Breast epithelium (tissue), 4 donors: ENCODE results near the gene IFITM1. TPM values are rescaled to one million over a fixed set of nuclear protein-coding genes. Genes with fewer than 3 reads are reported as not detected.

Experiments
- DNase-seq, 2 donors: peaks; one replicate each; pipeline ENCODE4 v3.0.0-alpha.2; 2019; ENCODE audit warnings: low spot score in 2 of 2
- H3K27ac ChIP-seq, 2 donors: fragments of 200-600 bp; sonication (generic) in 1 of 2; one replicate each; pipeline ENCODE4 v1.5.1; 2016 to 2019; ENCODE audit warnings: mild to moderate bottlenecking in 1 of 2
- H3K27me3 ChIP-seq, 2 donors: fragments of 200-600 bp; sonication (generic) in 1 of 2; one replicate each; pipeline versions ENCODE4 v1.5.1 to v1.6.0; 2017 to 2019; ENCODE audit warnings: control low read depth in 1 of 2, mild to moderate bottlenecking in 1 of 2
- H3K36me3 ChIP-seq: fragments of 200-600 bp; one replicate; pipeline ENCODE4 v1.5.1; 2019
- H3K4me1 ChIP-seq, 2 donors: fragments of 200-600 bp; sonication (generic); one replicate each; pipeline ENCODE4 v1.5.1; 2016 to 2019; ENCODE audit warnings: control low read depth in 1 of 2
- H3K4me3 ChIP-seq, 3 donors: fragments of 200-600 bp; sonication (generic); 1 replicate in 2 of 3; 2 replicates in 1 of 3; pipeline ENCODE4 v1.5.1; 2016 to 2019; ENCODE audit warnings: mild to moderate bottlenecking in 3 of 3, moderate library complexity in 2 of 3
- H3K9me3 ChIP-seq, 2 donors: fragments of 200-600 bp; sonication (generic) in 1 of 2; one replicate each; pipeline ENCODE4 v1.5.1; 2016 to 2019; ENCODE audit warnings: control low read depth in 1 of 2
- POLR2A ChIP-seq: fragments of 450-650 bp; IDR thresholded peaks from one replicate; pipeline ENCODE4 v1.6.1; 2016; ENCODE audit warnings: antibody characterized with exemption, mild to moderate bottlenecking, moderate library complexity
- POLR2AphosphoS5 ChIP-seq, 3 donors: sonication (generic); formaldehyde crosslinking; IDR thresholded peaks; one replicate each; pipeline ENCODE4 v1.6.1; 2017; ENCODE audit warnings: antibody characterized with exemption in 3 of 3
- intact Hi-C: fragments of 100-400 bp; cut with DNase I; formaldehyde crosslinking; loops from one replicate; pipeline ENCODE4 v1.15.1; 2023; ENCODE audit warnings: low total_unique reads
- total RNA-seq, 3 donors: library from RNA; depleted of rRNA; stranded (reverse); fragments of >200 nt; gene quantifications; one replicate each; pipeline ENCODE4 v1.1.0, GENCODE V29; 2016
- TF ChIP-seq, protein P1 (sequence below), 3 donors: fragments of 450-650 bp; IDR thresholded peaks; one replicate each; pipeline ENCODE4 v1.5.1; 2016 to 2017; ENCODE audit warnings: antibody characterized with exemption in 3 of 3, mild to moderate bottlenecking in 3 of 3, moderate library complexity in 3 of 3

IFITM1 gene
- total RNA-seq, 3 donors from 2014 or later = 129 to 321 (median 142) TPM

DNA sequence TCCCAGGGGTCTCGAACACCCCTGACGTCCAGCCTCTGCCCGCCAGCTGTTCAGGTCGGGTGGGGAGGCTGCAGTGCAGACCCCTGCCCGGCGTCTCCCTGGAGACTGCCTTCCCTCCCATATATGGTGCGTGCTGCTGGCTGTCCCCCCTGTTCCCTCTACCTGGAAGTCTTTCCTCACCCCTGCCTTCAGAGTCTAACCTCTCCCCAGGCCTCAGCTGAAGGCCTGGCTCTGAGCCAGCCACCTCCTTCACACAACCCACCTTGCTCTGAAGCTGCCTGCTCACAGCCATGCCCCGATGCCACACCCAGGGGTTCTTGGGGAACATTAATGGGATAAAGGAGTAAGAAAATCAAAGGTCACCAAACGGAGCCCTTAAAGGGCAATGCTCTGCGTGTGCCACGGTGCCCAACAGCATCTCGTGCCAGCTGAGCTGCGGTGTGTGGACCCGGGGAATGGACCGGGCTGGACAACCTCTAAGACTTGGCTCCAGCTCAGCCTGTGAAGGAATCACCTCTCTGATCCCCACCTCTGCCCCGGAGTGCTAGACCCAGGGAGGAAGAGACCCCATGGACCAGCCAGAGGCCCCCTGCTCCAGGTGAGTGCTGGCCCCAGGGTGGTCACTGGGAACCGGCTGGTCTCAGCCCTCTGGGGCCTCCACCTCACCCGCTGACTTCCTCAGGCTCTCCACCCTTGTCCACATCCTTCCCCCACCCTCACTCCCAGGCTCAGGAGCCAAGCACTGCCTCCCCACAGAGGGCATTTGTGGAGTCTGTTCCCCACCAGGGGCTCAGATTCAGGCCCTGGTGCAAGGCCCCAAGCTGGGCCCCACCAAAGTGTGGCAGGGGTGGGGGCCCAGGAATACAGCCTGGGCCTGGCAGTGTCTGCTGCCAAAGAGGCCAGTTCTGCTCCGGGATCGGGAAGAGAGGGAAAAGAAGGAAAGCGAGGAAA, 35.6 kb upstream of the IFITM1 start, which contains the start of gene NLRP6:
Gene NLRP6, plus strand, starts transcription at position 407 of the 951 bp plus-strand sequence. Its CDS starts 163 bp downstream, at position 570.
- intact Hi-C loops = no loop called here
- H3K9me3 ChIP-seq = peaks cover 0 to 4% of the 10 kb centered on the region in 2 donors
- TF ChIP-seq, protein P1, sequence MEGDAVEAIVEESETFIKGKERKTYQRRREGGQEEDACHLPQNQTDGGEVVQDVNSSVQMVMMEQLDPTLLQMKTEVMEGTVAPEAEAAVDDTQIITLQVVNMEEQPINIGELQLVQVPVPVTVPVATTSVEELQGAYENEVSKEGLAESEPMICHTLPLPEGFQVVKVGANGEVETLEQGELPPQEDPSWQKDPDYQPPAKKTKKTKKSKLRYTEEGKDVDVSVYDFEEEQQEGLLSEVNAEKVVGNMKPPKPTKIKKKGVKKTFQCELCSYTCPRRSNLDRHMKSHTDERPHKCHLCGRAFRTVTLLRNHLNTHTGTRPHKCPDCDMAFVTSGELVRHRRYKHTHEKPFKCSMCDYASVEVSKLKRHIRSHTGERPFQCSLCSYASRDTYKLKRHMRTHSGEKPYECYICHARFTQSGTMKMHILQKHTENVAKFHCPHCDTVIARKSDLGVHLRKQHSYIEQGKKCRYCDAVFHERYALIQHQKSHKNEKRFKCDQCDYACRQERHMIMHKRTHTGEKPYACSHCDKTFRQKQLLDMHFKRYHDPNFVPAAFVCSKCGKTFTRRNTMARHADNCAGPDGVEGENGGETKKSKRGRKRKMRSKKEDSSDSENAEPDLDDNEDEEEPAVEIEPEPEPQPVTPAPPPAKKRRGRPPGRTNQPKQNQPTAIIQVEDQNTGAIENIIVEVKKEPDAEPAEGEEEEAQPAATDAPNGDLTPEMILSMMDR (IDR thresholded peaks at IDR 0.05) = no peak
- TF ChIP-seq POLR2A (no peak), POLR2AphosphoS5 (IDR thresholded peaks at IDR 0.05) (no peak)
- H3K27me3 ChIP-seq = peaks cover 24 to 50% of the 10 kb centered on the region in 2 donors
- H3K4me3 ChIP-seq = peak within 1 kb of the TSS; percentile 32 to 59 (median 33)
- peak in 1 of 2 donors; percentile 35 for DNase-seq
- no peaks in the 10 kb centered on the region for H3K4me1 ChIP-seq
- H3K27ac ChIP-seq = no peak within 1 kb of the TSS
- no peaks in the 10 kb centered on the region for H3K36me3 ChIP-seq

DNA sequence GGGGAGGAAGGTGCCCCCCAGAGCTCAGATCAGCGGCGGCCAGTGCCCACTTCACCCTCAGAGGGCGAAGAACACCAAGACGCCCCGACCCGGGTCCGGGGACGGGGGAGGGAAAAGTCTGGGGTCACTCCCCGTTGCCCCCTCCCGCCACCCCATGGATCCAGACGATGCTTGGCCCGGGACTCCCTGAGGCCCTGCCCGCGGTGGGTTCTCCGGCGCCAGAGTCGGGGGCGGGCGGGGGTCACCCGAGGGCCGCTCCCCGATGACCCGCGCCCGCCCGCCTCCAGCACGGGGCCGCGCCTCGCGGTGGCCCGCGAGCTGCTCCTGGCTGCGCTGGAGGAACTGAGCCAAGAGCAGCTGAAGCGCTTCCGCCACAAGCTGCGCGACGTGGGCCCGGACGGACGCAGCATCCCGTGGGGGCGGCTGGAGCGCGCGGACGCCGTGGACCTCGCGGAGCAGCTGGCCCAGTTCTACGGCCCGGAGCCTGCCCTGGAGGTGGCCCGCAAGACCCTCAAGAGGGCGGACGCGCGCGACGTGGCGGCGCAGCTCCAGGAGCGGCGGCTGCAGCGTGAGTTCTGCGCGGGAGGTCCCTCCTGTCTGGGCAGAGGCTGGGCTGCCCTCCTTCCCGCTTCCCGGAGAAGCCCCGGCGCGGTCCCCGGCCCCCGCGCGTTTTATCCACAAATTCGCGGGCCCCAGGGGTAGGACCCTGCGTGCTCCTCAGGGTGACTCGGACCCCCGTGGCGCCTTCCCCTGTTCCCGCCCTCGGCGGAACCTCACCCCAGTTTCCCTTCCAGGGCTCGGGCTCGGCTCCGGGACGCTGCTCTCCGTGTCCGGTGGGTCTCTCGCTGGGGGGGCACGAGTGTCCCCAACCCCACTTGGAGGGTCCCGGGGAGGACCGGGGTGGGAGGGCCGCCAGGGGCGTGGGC, 34.5 kb upstream of the IFITM1 start:
- Histone ChIP-seq H3K27me3 (peaks cover 24 to 56% of the 10 kb centered on the region in 2 donors), H3K4me1 (no peaks in the 10 kb centered on the region), H3K4me3 (peak overlapping the region; percentile 32 to 59 (median 33)), H3K36me3 (no peaks in the 10 kb centered on the region), H3K9me3 (peaks cover 0 to 4% of the 10 kb centered on the region in 2 donors), H3K27ac (no peak overlapping the region)
- intact Hi-C loops = no loop called here
- TF ChIP-seq, protein P1 (IDR thresholded peaks at IDR 0.05) = no peak
- TF ChIP-seq POLR2A (no peak), POLR2AphosphoS5 (IDR thresholded peaks at IDR 0.05) (no peak)
- DNase-seq = peak in 1 of 2 donors; percentile 43

DNA sequence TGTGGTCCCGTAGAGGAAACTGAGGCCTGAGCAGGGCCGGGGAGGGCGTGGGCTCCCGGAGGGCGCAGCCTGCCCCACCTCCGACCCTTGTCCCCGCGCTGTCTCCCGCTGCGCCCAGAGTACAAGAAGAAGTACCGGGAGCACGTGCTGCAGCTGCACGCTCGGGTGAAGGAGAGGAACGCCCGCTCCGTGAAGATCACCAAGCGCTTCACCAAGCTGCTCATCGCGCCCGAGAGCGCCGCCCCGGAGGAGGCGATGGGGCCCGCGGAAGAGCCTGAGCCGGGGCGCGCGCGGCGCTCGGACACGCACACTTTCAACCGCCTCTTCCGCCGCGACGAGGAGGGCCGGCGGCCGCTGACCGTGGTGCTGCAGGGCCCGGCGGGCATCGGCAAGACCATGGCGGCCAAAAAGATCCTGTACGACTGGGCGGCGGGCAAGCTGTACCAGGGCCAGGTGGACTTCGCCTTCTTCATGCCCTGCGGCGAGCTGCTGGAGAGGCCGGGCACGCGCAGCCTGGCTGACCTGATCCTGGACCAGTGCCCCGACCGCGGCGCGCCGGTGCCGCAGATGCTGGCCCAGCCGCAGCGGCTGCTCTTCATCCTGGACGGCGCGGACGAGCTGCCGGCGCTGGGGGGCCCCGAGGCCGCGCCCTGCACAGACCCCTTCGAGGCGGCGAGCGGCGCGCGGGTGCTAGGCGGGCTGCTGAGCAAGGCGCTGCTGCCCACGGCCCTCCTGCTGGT, 33.7 kb upstream of the IFITM1 start:
- TF ChIP-seq POLR2A = no peak
- no peak for TF ChIP-seq POLR2AphosphoS5 (IDR thresholded peaks at IDR 0.05)
- H3K27ac ChIP-seq = no peak overlapping the region
- DNase-seq = peak in 1 of 2 donors; percentile 52
- no peaks in the 10 kb centered on the region for H3K4me1 ChIP-seq
- intact Hi-C loops = no loop called here
- peaks cover 24 to 64% of the 10 kb centered on the region in 2 donors for H3K27me3 ChIP-seq
- peak overlapping the region; percentile 32 to 59 (median 33) for H3K4me3 ChIP-seq
- peaks cover 0 to 4% of the 10 kb centered on the region in 2 donors for H3K9me3 ChIP-seq
- no peaks in the 10 kb centered on the region for H3K36me3 ChIP-seq

DNA sequence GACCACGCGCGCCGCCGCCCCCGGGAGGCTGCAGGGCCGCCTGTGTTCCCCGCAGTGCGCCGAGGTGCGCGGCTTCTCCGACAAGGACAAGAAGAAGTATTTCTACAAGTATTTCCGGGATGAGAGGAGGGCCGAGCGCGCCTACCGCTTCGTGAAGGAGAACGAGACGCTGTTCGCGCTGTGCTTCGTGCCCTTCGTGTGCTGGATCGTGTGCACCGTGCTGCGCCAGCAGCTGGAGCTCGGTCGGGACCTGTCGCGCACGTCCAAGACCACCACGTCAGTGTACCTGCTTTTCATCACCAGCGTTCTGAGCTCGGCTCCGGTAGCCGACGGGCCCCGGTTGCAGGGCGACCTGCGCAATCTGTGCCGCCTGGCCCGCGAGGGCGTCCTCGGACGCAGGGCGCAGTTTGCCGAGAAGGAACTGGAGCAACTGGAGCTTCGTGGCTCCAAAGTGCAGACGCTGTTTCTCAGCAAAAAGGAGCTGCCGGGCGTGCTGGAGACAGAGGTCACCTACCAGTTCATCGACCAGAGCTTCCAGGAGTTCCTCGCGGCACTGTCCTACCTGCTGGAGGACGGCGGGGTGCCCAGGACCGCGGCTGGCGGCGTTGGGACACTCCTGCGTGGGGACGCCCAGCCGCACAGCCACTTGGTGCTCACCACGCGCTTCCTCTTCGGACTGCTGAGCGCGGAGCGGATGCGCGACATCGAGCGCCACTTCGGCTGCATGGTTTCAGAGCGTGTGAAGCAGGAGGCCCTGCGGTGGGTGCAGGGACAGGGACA, 32.9 kb upstream of the IFITM1 start:
- TF ChIP-seq, protein P1 (IDR thresholded peaks at IDR 0.05) = no peak
- TF ChIP-seq POLR2AphosphoS5 (IDR thresholded peaks at IDR 0.05) (no peak), POLR2A (no peak)
- DNase-seq = peak in 1 of 2 donors; percentile 44
- intact Hi-C loops = no loop called here
- H3K36me3 ChIP-seq = no peaks in the 10 kb centered on the region
- peaks cover 0 to 4% of the 10 kb centered on the region in 2 donors for H3K9me3 ChIP-seq
- no peak overlapping the region for H3K27ac ChIP-seq
- peaks cover 24 to 66% of the 10 kb centered on the region in 2 donors for H3K27me3 ChIP-seq
- H3K4me1 ChIP-seq = no peaks in the 10 kb centered on the region
- H3K4me3 ChIP-seq = peak overlapping the region; percentile 32 to 59 (median 33)
